IPS-NIHi7 (cell line): Measurements from ENCODE around the gene MELTF.
"Not testable (repeated sequence)": the region's sequence is repeated elsewhere in the genome, so short reads cannot be mapped to it uniquely, and the experiment has no call there.

Source experiments
- DNase-seq: peaks from one replicate; pipeline ENCODE4 v3.0.0; 2012; ENCODE audit warnings: mixed read lengths; ENCODE audit errors: extremely low spot score

The MELTF gene

DNA sequence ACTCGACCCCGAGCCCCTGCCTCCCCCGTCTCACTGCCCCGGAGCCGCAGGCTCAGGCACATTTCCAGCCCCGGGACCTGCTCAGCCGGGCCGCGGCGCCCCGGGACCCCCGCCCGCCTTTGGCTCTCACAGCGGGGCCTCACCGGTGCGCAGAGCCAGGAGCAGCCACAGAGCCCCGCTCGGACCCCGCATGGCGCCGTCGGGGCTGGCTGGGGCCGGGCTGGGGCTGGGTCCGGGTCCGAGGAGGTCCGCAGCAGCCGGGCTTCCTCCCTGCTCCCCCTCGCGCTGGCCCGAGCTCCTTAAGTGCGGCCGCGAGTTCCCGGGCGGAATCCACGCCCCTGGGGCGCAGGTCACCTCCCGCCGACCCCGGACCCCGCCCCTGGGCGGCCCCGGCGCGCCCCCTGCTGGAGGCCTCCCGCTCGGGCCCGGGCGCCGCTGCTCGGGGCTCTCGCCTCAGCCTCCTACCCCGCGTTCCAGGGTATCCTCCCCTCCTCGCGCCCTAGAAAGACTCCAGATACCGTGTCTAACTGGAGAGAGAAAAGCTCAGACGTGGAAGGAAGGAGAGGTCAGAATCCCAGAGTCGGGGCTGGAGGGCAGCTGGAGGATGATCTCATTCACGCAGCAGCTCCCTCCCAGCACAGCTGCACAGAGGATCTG lies at the start of gene MELTF:
MELTF (minus strand) TSS at position 307 of the 657 bp plus-strand sequence; CDS start at position 192, 115 bp downstream.
- DNase-seq = peak; percentile 96

DNA sequence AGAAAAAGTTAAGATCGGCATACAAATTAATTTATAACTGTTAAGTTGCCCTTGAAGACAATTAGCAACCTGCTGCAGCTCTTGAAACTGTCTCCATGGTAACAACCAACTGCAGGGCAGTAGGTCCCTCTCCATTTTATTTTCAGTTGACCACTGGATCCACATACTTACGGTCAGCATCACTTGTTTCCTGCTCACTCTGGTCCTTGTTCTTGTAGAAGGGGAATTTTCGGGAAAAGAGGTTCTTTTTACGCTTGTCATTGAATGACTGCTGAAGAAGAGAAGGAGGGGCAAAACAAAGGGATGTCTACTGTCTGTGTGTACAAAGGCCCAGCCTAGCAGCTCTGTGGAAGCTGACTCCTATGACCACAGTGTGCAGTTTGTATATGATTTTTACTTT lies 46.8 kb upstream of the MELTF start:
- no peak for DNase-seq

GRCh38 chr3:197068077-197068476 lies 38.5 kb upstream of the MELTF start:
- DNase-seq = no peak

DNA sequence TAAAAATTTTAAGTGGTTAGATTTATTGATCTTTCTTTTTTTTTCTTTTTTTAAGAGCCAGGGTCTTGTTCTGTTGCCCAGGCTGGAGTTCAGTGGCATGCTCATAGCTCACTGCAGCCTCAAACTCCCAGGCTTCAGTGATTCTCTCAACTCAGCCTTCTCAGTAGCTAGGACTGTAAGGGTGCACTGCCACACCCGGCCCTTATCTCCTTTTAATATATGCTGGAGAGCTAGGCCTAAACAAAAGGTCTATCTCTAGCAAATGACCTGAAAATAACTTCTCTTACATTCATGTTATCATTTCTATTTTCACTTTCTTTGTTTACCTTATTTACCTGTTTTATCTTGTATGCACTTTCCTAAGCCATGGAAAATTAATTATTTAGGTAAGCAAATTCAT lies 35.2 kb upstream of the MELTF start:
- DNase-seq = no peak

DNA sequence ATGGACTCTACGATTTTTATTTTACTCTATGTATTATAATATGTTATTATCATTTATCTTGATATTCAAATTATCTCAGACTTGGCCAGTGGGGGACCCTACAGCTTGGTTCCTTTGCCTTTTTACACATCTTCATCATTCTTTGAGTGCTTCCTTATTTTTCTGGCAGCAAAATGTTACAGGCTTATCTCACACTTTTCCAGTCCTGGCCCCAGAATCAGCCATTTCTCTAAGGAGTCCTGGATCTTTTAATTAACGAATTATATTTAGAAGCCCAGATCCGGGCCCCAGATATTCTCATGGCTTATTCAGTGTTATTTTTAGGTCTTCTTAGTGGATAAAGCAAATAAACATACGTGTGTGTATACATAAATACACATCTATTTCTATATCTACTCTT lies 32.8 kb upstream of the MELTF start:
- no peak for DNase-seq

DNA sequence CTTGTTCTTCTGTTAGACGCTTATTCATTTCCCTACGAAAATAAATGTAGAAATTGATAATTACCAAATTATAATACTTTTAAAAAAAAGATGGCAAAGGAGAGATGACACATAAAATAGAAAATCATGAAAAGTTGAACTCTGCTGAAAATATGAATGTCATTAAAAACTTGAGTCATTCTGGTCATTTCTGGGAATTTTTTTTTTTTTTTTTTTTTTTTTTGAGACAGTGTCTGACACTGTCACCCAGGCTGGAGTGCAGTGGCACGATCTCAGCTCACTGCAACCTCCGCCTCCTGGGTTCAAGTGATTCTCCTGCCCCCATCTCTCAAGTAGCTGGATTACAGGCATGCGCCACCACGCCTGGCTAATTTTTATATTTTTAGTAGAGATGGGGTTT lies 22.0 kb upstream of the MELTF start:
- DNase-seq = not testable (repeated sequence)

- DNase-seq = no peak
Measured at GRCh38 chr3:197050511-197050910, 20.9 kb upstream of the MELTF start.

DNA sequence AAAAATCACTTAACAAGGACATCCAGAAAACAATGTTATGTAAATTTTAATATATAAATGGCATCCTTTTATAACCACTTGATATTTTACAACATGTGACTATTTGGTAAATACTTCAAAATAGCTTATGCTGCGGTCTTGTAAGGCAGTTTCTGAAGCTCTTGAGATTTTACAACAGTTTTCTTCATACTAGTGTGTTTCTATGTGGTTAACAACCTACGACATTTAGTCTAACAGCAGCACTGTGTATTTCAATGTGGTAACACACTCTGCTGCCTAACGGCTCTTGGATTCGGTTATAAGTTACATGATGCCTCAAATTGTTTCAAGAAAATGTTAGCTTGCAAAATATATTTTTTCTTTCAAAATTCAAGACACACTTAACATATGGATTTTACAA lies 12.9 kb upstream of the MELTF start:
- no peak for DNase-seq

GRCh38 chr3:197041875-197042488 lies 12.4 kb upstream of the MELTF start:
- DNase-seq = no peak

- no peak for DNase-seq
Measured at GRCh38 chr3:197040658-197041057, 11.0 kb upstream of the MELTF start.

- DNase-seq = no peak
Measured at GRCh38 chr3:197038679-197039462, 9.3 kb upstream of the MELTF start.

DNA sequence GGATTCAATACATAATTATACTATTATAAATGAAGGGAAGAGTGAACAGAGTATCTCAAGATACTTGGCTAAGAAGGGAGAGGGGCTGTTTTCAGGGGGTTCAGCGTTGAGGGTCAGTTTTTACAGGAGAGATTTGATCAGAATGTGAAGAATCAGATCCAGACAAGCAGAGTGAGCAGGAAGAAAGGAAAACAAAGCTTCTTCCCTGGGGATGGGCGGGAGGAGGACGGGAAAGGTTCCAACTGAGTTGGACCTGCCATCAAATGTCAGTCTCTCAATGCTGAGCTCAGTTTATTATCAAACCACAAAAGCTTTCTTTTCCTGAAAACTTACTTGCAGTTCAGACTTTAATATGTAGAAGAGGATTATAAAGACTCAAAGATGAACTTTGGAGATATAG lies 6.0 kb upstream of the MELTF start:
- DNase-seq = no peak

- not testable (repeated sequence) for DNase-seq
Measured at GRCh38 chr3:197034778-197035177, 5.2 kb upstream of the MELTF start.

GRCh38 chr3:197033764-197034163 lies 4.1 kb upstream of the MELTF start:
- DNase-seq = not testable (repeated sequence)

- DNase-seq = peak; percentile 35
Measured at GRCh38 chr3:197031315-197032285, 2.0 kb upstream of the MELTF start.

DNA sequence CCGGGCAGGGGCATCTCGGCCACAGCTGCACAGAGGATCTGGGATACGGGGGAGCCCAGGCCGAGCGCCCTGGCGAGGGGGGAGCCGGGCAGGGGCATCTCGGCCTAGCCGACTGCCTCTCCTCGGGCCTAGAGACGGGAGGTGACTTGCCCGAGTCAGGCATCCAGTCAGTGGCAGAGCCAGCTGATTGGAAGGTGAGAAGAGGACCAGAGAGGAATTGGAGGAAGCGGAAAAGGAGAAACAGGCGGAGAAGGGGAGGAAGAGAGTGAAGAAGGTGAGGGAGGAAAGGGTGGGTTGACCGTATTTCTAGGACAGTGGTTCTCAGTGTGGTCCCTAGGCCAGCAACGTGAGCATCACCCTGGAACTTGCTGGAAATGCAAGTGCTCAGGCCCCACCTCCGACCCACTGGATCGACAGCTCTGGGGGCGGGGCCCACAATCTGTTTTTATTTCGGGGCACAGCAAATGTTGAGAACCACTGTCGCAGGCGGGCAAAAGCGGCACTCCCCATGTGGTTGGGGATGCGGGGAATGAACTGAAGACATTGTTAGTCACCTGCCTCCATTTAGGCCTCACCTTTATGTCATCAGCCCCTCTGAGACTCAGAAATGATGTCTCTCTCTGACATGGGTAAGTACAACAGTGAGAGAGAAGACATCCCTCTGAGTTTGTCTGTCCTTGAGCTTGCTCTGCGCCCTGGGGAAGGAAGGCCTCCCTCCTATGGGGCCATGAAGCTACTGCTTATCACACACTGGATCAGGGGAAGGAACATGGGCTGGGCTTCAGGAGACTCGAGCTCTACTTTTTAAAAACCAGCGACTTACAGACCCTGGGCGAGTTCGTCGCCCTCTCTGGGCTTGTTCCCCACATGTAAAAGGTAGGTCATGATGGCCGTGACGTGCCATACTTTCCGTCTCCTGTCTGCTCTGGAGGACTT lies 1.0 kb upstream of the MELTF start:
- DNase-seq = peak; percentile 23

GRCh38 chr3:197028728-197029510 lies 698 bp downstream of the MELTF start:
- DNase-seq = peak; percentile 26

- DNase-seq = peak; percentile 10
Measured at GRCh38 chr3:197027896-197028727, 1.5 kb downstream of the MELTF start.
